Stimulated activated CD8-positive, alpha-beta memory T cell treated with anti-CD3 and anti-CD28 coated beads, Interleukin-4, amount 100 ng/mL, for 4 hours (primary cell): ENCODE results near the gene RPS15.

ENCODE experiments used
- DNase-seq, 2 donors: peaks; one replicate each; pipeline ENCODE4 v3.0.0-alpha.2; 2020; ENCODE audit warnings: low read depth in 2 of 2, low spot score in 1 of 2

Gene RPS15

DNA sequence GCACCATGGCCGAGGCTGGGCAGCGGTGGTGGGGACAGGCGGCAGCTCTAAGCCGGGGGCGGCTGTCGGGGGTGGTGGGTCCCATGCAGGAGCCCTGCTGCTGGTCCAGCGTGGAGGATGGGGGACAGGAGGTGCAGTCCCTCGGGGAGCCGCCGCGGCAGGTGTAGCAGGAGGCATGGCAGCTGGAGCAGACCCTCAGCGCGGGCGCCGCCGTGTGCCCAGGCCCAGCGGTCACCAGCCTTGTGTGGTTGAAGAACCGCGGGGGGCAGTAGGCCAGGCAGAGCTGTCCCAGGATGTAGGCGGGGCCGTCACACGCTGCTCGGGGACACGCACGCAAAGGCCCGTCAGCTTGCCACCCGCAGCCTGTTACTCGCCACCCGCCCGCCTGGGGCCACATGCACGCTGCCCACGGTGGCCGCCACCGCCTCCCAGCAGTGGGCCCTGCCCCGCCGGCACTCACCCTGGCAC lies 43.7 kb downstream of the RPS15 start:
- DNase-seq: no peak

DNA sequence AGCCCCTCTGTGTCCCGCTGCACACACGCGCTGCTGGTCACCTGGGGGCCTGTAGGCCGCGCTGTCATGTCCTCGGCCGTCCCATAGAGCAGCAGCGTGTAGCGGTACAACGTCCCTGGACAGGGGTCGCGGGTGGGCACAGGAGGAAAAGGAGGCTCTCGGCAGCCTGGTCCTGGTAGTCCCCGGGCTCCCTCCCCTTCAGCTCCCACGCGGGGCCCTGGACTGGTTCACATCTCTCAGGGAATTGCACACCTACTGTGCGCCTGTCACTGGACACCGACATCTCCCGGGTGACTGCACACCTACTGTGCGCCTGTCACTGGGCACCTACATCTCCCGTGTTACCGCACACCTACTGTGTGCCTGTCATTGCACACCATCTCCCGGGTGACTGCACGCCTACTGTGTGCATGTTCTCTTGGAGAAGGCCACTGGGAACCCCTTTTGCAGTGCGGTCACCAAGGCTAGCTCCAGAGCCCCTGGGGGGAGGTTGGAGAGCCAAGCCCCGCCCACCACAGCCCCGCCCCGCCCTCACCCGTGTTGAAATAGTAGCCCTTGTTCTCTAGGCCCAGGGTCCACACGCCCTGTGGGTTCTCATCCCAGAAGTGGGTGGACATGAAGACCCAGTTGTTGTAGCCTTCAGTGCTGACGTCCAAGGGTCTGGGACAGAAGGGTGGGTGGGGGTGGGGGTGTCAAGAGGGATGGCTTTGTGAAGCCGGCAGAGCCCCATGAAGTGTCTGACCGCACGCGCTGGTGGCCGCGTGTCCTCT lies 44.4 kb downstream of the RPS15 start:
- no peak for DNase-seq

DNA sequence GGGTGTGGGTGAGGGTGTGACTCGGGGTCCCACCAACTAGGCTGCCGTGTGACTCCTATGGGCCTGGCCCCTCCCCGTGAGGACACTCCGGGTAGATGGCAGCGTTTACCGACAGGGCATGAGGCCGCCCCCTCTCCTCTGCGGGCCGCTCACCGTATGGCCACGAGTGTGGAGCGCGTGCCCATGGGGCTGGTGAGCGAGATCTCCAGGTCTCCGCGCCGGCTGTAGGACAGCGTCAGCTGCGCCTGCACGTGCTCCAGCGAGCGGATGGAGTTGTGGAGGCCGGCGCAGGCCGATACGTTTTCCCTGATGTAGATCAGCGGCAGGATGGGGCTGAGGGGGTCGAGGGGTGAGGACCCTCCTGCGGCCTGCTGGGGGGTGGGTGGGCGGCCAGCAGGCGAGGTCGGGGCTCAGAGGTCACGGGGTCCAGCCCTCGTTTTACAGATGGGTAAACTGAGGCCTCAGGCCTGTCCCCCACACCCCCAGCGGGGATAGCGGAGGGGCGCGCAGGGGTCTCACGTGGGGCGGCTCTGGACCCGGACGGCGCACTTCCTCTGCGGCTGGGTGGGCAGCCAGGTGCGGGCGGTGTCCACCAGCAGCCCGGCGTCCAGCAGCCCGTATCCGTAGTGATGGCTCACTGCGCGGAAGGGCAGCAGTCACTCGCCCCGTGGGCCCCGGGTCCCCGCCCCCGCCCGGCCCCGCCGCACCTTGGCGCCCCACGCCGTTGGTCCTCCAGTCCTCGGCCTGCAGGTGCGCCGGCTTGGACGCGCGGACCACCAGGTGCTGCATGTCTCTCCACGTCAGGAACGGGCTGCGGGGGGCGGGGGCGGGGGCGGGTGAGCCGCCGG lies 45.2 kb downstream of the RPS15 start:
- no peak for DNase-seq

DNA sequence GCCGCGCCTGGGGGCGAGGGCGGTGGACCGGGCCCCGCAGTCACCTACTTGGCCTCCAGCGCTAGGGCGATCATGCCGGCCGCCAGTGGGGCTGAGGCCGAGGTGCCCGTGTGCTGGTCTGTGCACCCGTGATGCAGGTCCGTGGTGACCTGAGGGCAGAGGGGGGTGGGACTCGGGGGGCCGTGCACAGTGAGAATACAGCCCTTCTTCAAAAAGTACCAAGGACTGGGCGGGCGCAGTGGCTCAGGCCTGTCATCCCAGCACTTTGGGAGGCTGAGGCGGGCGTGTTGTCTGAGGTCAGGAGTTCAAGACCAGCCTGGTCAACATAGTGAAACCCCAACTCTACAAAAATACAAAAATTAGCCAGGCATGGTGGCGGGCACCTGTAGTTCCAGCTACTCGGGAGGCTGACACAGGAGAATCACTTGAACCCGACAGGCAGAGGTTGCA lies 45.8 kb downstream of the RPS15 start:
- DNase-seq: no peak

DNA sequence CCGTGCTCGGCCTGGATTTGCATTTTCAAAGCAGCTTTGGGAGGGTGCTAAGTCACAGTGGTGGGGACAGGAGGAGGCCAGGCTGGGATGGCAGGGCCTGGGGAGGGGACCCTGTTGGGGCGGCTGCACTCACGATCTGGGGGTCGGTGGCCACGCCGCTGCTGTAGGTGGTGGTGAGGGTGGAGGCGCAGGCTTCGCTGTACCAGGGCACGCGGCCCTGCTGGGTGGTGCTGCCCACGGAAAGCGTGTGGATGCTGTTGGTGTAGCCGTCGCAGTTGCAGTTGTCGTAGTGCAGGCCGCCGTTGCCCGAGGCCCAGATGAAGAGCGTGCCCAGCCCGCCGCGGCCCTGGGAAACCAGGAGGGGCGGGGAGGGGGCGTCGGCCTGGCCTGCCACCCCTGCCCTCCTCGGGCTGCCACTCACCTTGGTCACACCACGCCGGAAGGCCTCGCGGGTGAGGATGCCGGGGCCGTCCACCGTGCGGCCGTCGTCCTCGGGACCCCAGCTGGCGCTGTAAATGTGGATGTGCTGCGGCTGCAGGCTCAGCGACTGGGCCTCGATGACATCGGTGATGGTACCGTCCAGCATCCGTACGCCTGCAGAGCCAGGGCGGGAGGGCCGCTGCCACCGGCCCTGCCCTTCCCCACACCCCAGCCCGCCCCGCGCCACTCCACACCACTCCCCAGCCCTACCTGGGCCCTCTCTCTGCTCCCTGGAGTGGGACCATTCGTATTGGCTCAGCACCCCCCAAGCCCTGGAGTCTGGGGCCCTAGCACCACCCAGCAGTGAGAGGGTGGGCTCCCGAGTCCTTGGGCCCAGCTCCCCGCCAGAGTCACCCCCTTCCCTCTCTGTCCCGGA lies 48.8 kb downstream of the RPS15 start:
- DNase-seq: no peak

DNA sequence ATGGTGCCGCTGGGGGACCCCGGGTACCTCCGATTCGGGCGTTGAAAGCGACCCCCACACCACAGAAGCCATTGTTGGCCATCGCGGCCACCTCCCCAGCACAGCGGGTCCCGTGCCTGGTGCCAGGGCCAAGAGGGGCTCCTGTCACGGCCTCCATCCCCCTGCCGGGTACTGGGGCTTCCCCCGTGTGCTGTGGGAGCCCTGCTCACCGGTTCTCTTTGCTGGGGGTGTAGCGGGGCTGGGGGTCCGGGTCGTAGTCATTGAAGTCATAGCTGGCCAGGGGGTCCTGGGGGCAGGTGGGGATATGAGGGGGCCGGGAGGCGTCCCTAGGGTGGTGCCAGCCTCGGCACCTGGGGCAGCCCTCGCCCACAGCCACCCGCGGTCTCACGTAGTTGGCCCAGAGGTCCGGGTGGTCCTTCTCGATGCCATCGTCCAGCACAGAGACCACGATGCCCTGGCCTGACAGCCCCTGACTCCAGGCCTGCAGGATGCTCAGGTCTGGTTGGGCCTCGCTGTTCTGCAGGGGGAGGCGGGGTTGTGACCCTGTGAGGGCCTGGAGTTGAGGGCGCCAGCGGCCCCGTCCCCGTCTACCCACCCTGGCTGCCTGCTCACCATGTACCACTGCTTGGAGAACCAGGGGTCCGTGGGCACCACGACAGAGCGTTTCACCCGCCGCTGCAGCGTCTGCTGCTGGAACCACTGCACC lies 49.5 kb downstream of the RPS15 start:
- no peak for DNase-seq

DNA sequence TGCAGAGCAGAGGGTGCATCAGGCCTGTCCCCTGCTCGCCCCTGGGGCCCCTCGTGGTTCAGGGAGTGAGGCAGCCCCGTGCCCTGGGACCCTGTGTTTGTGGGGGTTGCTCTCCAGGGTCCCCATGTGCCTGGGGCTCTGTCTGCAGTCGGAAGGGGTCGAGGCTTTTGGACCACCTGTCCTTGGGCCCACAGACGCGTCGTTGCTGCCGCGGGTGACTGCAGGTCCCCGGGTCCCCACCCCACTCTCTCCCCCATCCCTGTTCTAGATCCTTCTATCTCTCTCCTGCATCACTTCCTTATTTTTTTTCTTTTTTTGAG lies 50.0 kb downstream of the RPS15 start:
- DNase-seq: no peak

DNA sequence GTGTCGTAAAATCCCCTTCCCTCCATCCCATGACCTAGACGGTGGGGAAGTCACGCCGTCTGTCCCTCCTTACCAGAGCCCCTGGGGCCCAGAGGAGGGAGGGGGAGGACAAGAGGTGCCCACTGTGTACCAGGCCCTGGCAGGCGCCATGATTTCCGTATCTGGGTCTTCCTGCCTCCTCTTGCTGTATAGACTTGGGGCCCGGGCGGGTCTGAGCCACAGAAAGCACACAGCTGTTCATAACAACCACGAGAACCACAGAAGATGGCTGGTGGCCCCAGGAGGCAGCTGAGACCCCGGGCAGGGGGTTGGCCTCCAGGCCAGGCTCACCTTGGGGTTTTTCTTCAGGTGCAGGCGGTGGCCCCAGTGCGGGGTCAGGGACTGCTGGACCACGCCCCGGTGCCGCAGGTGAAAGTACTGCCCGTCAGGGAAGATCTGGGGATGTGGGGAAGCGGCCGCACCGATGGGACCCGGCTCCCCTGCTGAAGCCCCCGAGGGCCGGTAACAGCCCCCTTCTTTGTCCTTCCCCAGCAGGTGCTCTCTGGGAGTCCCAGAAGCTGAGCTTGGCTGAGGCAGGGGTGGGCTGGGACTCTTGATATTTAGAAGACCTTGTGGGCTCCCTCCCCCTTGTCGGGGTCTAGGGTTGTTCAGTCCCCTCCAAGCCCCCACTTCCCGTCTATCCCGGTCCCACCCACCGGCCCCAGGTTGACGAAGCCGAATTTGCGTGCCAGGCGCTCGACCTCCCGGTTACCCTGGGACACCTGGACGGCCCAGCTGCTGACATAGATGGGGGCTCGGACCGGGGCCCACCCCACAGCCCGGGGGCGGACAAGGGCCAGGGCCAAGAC lies 51.5 kb downstream of the RPS15 start:
- no peak for DNase-seq
